ENCODE results near the gene CACTIN.

Gene CACTIN

GRCh38 chr19:3623716-3624115 lies 2.9 kb downstream of the CACTIN start:
- no peak for DNase-seq

GRCh38 chr19:3622224-3622623 lies 4.4 kb downstream of the CACTIN start:
- DNase-seq, result no peak

- no peak for DNase-seq
Observed at GRCh38 chr19:3621689-3622088, 4.9 kb downstream of the CACTIN start.

DNA sequence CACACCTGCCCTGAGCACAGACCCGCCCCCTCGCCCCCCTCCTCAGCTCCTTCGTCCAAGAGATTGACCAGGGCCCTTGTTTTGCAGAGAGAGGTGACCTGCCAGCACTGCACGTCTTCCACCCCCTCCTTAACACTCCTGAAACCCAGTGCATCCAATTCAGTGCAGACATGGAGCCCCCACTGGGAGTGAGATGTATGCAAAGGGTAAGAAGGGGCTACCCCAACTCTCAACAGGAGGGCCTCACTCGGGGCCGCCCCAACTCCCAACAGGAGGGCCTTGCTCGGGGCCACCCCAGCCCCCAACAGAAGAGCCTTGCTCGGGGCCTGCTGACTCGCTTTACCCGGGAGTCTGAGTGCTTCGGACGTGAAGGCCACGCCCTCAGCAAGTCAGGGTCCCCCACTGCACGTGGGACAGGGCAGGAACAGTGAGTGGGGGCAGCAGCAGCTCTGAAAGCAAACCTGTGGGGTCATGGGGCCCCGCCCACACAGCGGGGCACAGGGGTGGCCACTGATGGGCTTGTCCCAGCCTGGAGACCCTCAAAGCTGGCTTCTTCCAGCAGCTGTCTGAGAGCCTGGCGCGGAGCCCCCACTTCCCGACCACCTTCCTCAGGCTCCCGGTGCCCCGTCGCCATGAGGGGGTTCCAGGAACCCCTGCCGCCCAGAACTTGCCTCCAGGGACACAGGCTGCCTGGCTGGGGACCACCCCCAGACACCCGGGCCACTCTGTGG lies 5.6 kb downstream of the CACTIN start:
- DNase-seq, result no peak

GRCh38 chr19:3620145-3620816 lies 6.3 kb downstream of the CACTIN start:
- no peak for DNase-seq

DNA sequence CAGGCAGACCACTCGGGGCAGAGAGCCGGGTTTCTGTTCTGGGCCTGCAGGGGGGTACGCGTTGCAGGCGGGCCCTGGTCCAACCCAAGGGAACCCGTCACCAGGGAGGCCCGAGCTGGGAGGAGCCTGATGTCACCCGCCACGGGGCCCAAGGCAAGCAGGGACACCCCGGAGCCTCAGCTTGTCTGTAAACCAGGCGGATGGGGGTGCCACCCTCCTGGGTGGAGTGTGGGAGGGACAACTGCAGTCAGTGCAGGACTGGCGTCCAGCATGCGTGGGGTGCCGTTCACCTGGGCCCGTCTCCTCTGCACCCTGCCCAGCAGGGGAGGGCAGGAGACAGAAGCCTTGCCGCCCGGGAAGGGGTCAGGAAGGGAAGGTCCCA lies 7.0 kb downstream of the CACTIN start:
- DNase-seq, result no peak

DNA sequence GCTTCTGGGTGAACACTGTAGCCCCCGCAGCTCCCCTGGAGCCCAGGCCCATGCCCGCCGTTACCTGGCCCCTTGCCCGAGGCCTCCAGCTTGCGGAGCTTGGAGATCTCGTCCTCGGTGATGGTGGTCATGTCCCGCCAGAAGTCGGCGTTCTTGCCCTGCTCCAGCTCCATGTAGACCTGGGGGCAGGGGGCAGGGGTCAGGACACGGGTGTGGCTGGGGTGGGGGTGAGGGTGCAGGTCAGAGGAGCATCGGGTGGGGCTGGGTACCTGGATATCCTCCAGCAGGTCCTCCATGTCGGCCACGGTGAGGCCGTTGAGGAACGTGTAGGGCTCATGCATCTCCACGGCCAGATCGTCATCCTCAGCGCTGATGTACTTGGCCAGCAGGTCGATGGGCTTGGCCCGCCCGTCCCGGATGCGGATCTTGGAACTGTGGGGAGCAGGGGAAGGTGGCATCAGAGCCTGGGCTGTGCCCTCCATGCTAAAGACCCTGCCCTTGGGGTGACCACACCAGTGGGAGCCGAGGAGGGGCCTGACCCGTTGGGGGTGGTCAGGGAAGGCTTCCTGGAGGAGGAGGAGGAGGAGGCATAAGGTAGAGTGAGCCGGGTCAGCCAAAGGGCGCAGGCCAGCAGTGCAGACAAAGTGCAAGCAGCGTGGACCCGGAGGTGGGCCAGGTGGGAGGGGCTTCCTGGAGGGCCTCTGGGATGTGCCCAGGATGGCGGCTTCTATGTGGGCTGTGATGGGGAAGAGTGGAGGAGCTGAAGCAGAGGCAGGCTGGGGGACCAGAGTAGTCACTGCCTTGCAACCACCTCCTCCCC lies 7.6 kb downstream of the CACTIN start:
- DNase-seq, result no peak

- DNase-seq, result peak; percentile 47 to 48
Observed at GRCh38 chr19:3618144-3618810, 8.3 kb downstream of the CACTIN start.

GRCh38 chr19:3617463-3617862 lies 9.1 kb downstream of the CACTIN start:
- DNase-seq, result no peak

- DNase-seq, result no peak
Observed at GRCh38 chr19:3615524-3616135, 11.0 kb downstream of the CACTIN start.

DNA sequence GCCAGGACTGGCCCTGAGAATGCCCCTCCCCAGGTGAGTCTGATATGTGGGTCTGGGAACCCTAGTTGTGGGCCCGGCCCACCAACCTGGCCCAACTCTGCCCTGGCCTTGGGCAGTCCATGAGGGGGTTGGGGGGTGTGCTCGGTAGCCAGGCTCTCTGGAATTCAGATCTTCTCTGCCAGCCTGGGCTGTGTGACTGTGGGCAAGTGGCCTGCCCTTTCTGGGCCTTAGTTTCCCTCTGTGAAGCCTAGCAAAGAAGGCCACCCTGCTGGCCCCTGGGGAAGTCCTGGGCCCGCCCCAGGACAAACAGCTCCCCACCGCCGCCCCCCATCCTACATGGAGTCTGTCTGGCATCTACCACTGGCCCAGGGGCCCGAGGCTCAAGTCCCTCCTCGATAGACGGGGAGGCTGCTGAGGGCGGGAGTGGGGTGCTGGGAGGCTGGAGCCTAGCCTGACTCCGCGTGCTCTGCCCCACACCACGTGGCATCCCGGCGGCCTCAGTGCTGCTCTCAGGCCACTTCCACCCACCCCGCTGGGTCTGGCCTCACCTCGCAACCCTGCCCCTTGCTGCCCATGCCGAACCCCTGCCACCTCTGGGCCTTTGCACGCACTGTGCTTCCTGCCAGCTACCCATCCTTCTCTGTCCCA lies 11.6 kb downstream of the CACTIN start:
- DNase-seq, result no peak

- no peak for DNase-seq
Observed at GRCh38 chr19:3613818-3614661, 12.6 kb downstream of the CACTIN start.

GRCh38 chr19:3612901-3613741 lies 13.5 kb downstream of the CACTIN start:
- no peak for DNase-seq

DNA sequence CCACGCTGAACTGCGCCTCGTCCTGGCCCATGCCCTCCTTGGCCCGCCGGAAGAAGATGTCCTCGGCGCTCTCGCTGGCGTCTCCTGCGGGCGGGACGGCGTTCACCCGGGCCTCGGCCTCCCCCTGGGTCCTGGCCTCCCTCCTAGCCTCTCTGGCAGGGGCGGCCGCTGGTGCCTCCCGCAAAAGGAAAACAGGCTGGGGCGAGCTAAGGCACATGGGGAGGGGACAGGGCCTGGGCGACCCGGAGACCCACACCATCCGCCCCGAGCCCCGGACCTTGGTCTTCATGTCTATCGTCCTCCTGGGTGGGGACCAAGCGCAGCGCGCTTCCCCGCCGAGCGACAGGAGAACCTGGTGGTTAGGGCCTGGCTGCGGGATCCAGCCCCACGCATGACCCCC lies 14.3 kb downstream of the CACTIN start:
- no peak for DNase-seq

- no peak for DNase-seq
Observed at GRCh38 chr19:3611841-3612240, 14.7 kb downstream of the CACTIN start.

DNA sequence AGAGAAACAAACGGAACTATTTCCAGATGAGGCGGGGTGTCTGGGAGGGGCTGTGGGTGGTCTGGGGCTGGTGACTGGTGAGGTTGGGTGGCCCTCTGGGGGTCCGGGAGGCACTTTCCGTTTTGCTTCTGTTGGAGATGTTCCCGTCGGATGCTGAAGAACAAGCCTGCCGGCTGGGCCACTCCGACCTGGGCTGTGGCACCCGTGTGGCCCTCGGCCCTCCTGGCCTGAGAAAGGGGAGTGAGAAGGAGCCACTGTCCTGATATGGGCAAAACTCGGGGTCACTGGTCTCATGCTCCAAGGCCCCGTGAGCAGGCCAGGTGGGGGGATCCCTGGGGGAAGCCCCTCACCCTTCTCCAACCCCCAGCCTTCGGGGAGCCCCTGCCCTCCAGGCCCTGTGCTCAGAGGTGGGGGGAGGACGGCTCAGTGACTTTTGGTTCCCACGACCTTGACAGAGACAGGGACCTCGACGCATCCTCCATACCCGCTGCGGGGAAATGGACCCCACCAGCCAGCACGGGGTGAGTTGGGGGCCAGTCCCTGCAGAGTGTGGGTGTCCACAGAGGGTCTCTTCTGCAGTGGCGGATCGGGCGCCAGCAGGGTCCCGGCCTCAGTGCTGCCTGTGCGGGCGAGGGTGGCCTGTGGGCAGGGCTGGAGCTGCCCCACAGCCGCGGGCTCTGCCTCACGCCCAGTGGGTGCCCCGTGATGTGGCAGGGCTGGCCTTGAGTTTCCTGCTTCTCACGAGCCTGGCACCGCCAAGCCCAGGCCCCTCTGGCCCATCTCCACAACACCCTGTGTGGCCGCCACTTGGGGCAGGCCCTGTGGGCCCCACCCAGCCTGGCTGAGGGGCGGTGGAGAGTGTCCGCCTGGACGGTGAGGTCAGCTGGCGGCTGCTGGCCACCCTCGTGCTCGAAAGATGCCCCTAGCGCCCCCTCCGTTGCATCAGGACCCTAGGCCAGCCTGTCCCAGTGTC lies 15.6 kb downstream of the CACTIN start:
- DNase-seq, result no peak

DNA sequence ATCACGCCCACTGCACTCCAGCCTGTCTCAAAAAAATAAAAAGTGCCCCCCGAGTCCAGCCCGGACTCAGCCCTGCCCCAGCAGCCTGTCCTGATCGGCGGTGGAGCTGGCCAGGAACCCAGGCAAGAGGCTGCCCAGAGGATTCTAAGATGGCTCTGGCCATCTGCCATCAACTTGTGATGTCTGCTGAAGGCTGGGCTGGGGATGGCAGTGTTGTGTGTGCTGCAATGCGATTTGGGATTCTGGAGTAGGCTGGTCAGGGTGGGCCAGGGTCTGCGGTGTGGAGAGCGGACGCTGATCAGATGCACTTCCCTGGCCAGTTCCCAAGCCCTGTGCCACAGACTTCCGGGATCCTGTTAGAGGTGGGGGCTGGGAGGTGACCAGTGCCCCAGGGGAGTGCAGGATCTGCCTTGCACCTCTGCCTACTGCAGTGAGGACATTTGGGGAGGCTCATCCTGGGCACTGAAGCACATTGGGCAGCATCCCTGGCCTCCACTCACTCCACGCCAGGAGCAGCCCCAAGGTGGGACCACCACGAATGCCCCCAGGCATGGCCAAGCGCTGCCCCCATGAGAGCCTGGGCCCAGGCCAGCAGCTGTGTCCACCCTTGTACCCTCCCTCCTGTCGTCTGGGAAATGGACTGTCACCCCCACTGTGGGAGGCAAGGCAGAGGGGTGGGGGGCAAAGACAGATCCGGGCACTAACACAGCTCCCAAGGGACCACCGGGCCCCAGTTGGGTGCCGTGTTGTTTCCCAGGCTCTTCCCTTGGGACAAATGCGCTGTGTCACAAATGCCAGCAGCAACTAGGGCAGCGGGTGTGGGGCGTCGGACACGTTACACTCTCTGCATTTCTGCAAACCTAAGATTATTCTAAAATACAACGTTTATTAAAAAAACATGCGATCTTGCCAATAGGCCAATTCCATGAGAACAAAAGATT lies 16.5 kb downstream of the CACTIN start:
- DNase-seq, result no peak
